Mesenchymal stem cell (in vitro differentiated cells and primary cell): Measurements from ENCODE around the gene CHRNA4.

Experiments
- DNase-seq: peaks from one replicate; pipeline ENCODE4 v3.0.0-alpha.2; 2013
- H2AFZ ChIP-seq: one replicate; pipeline ENCODE4 v1.6.1; 2013; ENCODE audit warnings: low read depth, mild to moderate bottlenecking, control low read depth, inconsistent platforms, low read length, moderate library complexity
- H2AK5ac ChIP-seq: 2 replicates; pipeline ENCODE4 v1.6.1; 2013; ENCODE audit warnings: low read length, moderate library complexity, mild to moderate bottlenecking, inconsistent platforms; ENCODE audit not compliant: severe bottlenecking
- H2BK120ac ChIP-seq: one replicate; pipeline ENCODE4 v1.6.1; 2013; ENCODE audit warnings: low read depth, mild to moderate bottlenecking, inconsistent platforms, low read length, moderate library complexity
- H2BK12ac ChIP-seq, 2 experiments: one replicate each; pipeline ENCODE4 v1.6.1; 2013; ENCODE audit warnings: inconsistent platforms in 2 of 2, low read length in 2 of 2, mild to moderate bottlenecking in 2 of 2, moderate library complexity in 2 of 2, control low read depth in 1 of 2
- H2BK15ac ChIP-seq: one replicate; pipeline ENCODE4 v1.6.1; 2013; ENCODE audit warnings: mild to moderate bottlenecking, low read depth, inconsistent platforms; ENCODE audit not compliant: poor library complexity, severe bottlenecking
- H2BK5ac ChIP-seq: 2 replicates; pipeline ENCODE4 v1.6.1; 2013; ENCODE audit warnings: low read depth, mild to moderate bottlenecking, low read length, control low read depth, inconsistent platforms; ENCODE audit not compliant: poor library complexity, severe bottlenecking
- H3K14ac ChIP-seq, 2 experiments: one replicate each; pipeline ENCODE4 v1.6.1; 2013; ENCODE audit warnings: inconsistent platforms in 2 of 2, low read length in 2 of 2, control low read depth in 1 of 2, mild to moderate bottlenecking in 1 of 2, moderate library complexity in 1 of 2
- H3K18ac ChIP-seq, 2 experiments: one replicate each; pipeline ENCODE4 v1.6.1; 2013; ENCODE audit warnings: inconsistent platforms in 2 of 2, low read length in 2 of 2, control low read depth in 1 of 2, low read depth in 1 of 2, mild to moderate bottlenecking in 1 of 2
- H3K23ac ChIP-seq, 2 experiments: one replicate each; pipeline ENCODE4 v1.6.1; 2013; ENCODE audit warnings: inconsistent platforms in 2 of 2, low read length in 2 of 2, mild to moderate bottlenecking in 2 of 2, moderate library complexity in 2 of 2, control low read depth in 1 of 2
- H3K27ac ChIP-seq: 2 replicates; pipeline ENCODE4 v1.5.1; 2013; ENCODE audit warnings: mild to moderate bottlenecking, moderate library complexity, low read length, control low read depth, inconsistent platforms; ENCODE audit not compliant: poor library complexity, severe bottlenecking
- H3K27me3 ChIP-seq, 2 experiments: 2 replicates each; pipeline versions ENCODE4 v1.6.1 to v1.7.0; 2013; ENCODE audit warnings: low read length in 2 of 2, mild to moderate bottlenecking in 2 of 2, moderate library complexity in 2 of 2, control low read depth in 1 of 2, inconsistent platforms in 1 of 2; ENCODE audit not compliant: control insufficient read depth in 1 of 2, insufficient read depth in 1 of 2
- H3K36me3 ChIP-seq, 2 experiments: 2 replicates each; pipeline versions ENCODE4 v1.6.1 to v1.7.0; 2013; ENCODE audit warnings: low read length in 2 of 2, control low read depth in 1 of 2, inconsistent platforms in 1 of 2, low read depth in 1 of 2, mild to moderate bottlenecking in 1 of 2; ENCODE audit not compliant: insufficient read depth in 2 of 2, control insufficient read depth in 1 of 2
- H3K4ac ChIP-seq, 2 experiments: one replicate each; pipeline ENCODE4 v1.6.1; 2013; ENCODE audit warnings: inconsistent platforms in 2 of 2, low read length in 2 of 2, mild to moderate bottlenecking in 2 of 2, moderate library complexity in 2 of 2, control low read depth in 1 of 2, low read depth in 1 of 2
- H3K4me1 ChIP-seq: 2 replicates; pipeline ENCODE4 v1.6.1; 2013; ENCODE audit warnings: low read depth, low read length, control low read depth; ENCODE audit not compliant: control insufficient read depth, insufficient read depth
- H3K4me2 ChIP-seq: 2 replicates; pipeline ENCODE4 v1.6.1; 2013; ENCODE audit warnings: low read length, mild to moderate bottlenecking, inconsistent platforms; ENCODE audit not compliant: poor library complexity, severe bottlenecking
- H3K4me3 ChIP-seq, 2 experiments: 2 replicates each; pipeline versions ENCODE4 v1.5.1 to v1.7.0; 2013; ENCODE audit warnings: low read length in 2 of 2, mild to moderate bottlenecking in 2 of 2, control low read depth in 1 of 2, low read depth in 1 of 2; ENCODE audit not compliant: insufficient read depth in 1 of 2
- H3K79me1 ChIP-seq: replicated peaks from 2 replicates; pipeline ENCODE4 v1.6.1; 2013; ENCODE audit warnings: mild to moderate bottlenecking, control low read depth, low read length, inconsistent platforms; ENCODE audit not compliant: poor library complexity, severe bottlenecking
- H3K9ac ChIP-seq: 2 replicates; pipeline ENCODE4 v1.7.0; 2013; ENCODE audit warnings: mild to moderate bottlenecking, low read length, moderate library complexity
- H3K9me3 ChIP-seq: 2 replicates; pipeline ENCODE4 v1.7.0; 2013; ENCODE audit warnings: mild to moderate bottlenecking, low read length; ENCODE audit not compliant: control insufficient read depth
- H4K8ac ChIP-seq: one replicate; pipeline ENCODE4 v1.6.1; 2013; ENCODE audit warnings: inconsistent platforms, mild to moderate bottlenecking, low read length, moderate library complexity
- H4K91ac ChIP-seq: one replicate; pipeline ENCODE4 v1.6.1; 2013; ENCODE audit warnings: mild to moderate bottlenecking, low read length, inconsistent platforms
- WGBS: methylation state at CpG from one replicate; pipeline ENCODE4 v1.1.7; 2013; ENCODE audit warnings: mixed read lengths; 5-methylcytosine and 5-hydroxymethylcytosine counted together

CHRNA4 gene

DNA sequence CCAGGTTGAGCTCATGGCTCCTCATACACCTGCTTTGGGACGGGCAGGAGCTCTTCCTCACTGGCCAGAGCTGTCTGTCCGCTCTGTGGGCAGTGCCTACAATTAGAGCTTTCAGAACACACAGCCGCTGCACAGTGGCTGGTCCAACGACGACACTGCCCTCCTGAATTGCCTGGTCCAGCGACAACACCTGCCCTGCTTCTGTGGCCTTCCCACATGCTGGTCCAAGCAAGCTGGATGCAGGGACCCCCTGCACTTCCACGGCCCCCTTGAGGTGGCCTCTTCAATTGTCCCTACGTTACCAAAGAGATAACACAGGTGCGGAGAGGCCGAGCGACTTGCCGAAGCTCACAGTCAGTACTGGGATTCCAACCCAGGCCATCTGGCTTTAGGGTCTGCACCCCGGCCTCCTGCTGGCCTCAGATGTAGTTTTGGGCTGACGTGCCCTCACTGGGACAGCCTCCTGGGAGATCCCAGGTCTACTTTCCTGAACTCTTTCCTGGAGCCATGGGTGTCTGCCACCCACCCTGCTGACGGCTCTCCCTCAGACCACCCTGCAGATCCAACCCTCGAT lies 1.4 kb upstream of the CHRNA4 start:
- peaks cover 6% of the 10 kb centered on the region for H3K4me1 ChIP-seq
- WGBS, result 64% methylated on average over 16 of the region's 16 CpGs

DNA sequence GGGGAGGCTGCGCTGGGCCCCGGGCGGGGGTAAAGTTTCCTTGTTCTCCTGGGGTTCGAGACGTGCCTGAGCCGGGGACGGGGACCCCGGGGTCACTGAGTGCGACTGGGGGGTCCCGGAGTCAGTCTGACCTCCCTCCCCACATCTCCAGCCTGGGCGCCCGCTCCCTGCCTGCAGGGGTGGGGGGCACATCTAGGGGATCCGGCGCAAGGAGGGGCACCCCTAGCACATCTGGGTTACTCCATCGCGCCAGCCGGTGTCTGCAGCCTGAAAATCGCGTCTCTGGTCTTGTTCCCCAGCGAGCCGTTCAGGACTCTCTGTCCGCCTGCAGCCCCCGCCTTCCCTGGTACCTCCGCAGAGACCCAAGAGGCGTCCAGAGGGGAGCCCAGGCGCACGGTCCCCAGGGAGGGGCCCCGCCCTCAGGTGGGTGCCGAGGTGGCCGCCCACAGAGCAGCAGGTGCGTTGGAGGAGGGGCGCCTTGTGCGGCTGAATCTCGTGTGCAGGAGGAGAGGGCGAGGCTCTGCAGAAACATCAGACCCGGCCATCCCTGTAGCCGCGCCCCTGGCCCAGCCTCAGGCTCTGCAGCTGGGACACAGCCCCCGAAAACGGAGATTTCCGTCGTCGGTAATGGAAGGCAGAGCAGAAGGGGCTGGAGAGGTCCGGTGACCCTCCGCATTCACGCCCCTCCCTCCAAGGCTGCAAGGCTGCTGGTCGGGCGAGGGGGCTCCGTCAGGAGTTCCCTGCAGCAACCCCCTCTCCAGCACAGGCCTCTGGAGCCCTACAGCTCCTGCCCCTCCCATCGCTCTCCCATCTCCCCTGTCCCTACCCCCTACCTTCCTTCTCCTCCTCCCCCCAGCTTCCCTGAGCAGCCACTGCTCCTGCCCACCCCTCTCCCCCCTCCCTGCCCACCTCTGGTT lies 628 bp upstream of the CHRNA4 start:
- Histone ChIP-seq H4K91ac (no peak overlapping the region), H2BK15ac (no peak overlapping the region), H3K79me1 (no peaks in the 10 kb centered on the region)

More for the DNA sequence above, 1.4 kb upstream of the CHRNA4 start:
- Histone ChIP-seq H4K8ac (no peak overlapping the region), H2BK15ac (no peak overlapping the region), H3K23ac (no peak overlapping the region), H2BK12ac (no peak overlapping the region), H3K14ac (no peak overlapping the region), H3K36me3 (no peaks in the 10 kb centered on the region), H3K18ac (no peak overlapping the region), H3K27me3 (peaks cover 56 to 65% of the 10 kb centered on the region in 2 experiments), H4K91ac (no peak overlapping the region), H3K4ac (no peak overlapping the region), H3K27ac (no peak overlapping the region), H3K9me3 (no peaks in the 10 kb centered on the region), H2AK5ac (no peak overlapping the region), H3K4me2 (no peak overlapping the region), H2BK120ac (no peak overlapping the region), H2BK5ac (no peak overlapping the region), H2AFZ (no peak overlapping the region), H3K9ac (no peak overlapping the region), H3K79me1 (no peaks in the 10 kb centered on the region), H3K4me3 (no peak overlapping the region)
- no peak for DNase-seq

DNA sequence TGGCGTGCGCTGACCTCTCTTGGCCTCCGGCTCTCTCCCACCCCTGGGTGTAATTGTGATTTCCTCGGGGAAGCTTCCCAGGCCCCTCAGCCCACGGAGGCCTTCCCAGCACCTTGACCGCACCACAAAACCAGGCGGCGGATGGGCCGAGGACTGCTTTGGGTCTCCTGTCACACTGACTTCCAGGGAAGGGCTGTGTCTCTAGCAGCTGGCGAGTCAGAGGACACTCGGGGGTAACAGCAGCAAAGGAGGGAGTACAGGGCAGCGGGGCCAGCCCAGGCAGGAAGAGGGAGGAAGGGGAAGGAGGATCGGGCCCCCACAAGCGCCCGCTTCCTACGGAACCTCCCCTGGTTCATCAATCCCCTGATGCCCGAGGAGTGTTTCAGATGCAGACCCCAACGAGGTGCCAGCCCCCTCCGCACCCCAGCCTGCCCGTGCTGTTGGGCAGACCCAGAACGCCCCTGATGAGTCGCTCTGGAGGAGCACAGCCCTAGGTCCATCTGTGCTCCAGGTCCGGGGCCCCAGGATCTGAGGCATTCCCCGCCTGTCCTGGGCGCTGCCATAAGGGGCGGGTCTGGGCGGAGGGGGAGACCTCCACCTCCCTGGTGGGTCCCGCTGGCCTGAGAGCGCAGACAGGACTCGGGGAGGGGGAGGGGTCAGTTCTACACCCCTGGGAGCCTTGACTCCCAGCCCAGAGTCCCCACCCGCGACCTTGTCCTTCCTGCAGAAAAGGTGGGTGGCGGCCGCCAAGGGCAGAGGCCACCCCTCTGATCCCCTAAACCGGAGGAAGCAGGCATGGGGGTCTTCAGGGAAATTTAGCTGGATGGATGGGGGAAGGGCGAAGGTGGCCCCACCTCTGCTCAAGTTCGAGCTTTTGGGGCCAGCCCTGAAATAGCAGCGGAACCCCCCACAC lies 956 bp downstream of the CHRNA4 start:
- Histone ChIP-seq H3K4me3 (no peak overlapping the region), H3K36me3 (no peaks in the 10 kb centered on the region), H3K4me1 (peaks cover 6% of the 10 kb centered on the region), H3K27me3 (peaks cover 48 to 56% of the 10 kb centered on the region in 2 experiments), H2BK120ac (no peak overlapping the region), H3K27ac (no peak overlapping the region), H4K91ac (no peak overlapping the region), H3K4ac (no peak overlapping the region), H2BK5ac (no peak overlapping the region), H3K18ac (no peak overlapping the region), H3K9me3 (no peaks in the 10 kb centered on the region), H3K14ac (no peak overlapping the region), H2BK12ac (no peak overlapping the region), H2BK15ac (no peak overlapping the region), H3K79me1 (no peaks in the 10 kb centered on the region), H2AK5ac (no peak overlapping the region), H3K23ac (no peak overlapping the region), H3K9ac (no peak overlapping the region), H2AFZ (no peak overlapping the region), H4K8ac (no peak overlapping the region), H3K4me2 (no peak overlapping the region)
- DNase-seq, result no peak
- 46% methylated on average over 38 of the region's 38 CpGs for WGBS

More for the DNA sequence above, 628 bp upstream of the CHRNA4 start:
- 8% methylated on average over 35 of the region's 50 CpGs for WGBS
- H3K14ac ChIP-seq, result no peak overlapping the region
- H3K4me3 ChIP-seq, result no peak overlapping the region
- H2BK120ac ChIP-seq, result no peak overlapping the region
- H2BK5ac ChIP-seq, result no peak overlapping the region
- H3K27ac ChIP-seq, result no peak overlapping the region
- DNase-seq, result no peak
- H3K36me3 ChIP-seq, result no peaks in the 10 kb centered on the region
- no peak overlapping the region for H3K4me2 ChIP-seq
- H2AK5ac ChIP-seq, result no peak overlapping the region
- H4K8ac ChIP-seq, result no peak overlapping the region
- no peak overlapping the region for H3K23ac ChIP-seq
- no peak overlapping the region for H3K18ac ChIP-seq
- no peak overlapping the region for H3K9ac ChIP-seq
- H2AFZ ChIP-seq, result no peak overlapping the region
- peaks cover 53 to 57% of the 10 kb centered on the region in 2 experiments for H3K27me3 ChIP-seq
- peaks cover 6% of the 10 kb centered on the region for H3K4me1 ChIP-seq
- no peak overlapping the region for H2BK12ac ChIP-seq
- H3K4ac ChIP-seq, result no peak overlapping the region
- no peaks in the 10 kb centered on the region for H3K9me3 ChIP-seq
